Heart right ventricle (tissue), 16 donors: ENCODE measurements around the gene KRT78. TPM values are rescaled to one million over a fixed set of nuclear protein-coding genes. Genes with fewer than 3 reads are reported as not detected.

Experiments used
- ATAC-seq, 8 donors: fragments of 200-7000 bp; cut with Tn5 transposase; one replicate each; pipeline ENCODE4 v1.9.1; 2020; ENCODE audit warnings: mild to moderate bottlenecking in 8 of 8, moderate library complexity in 8 of 8, moderate number of reproducible peaks in 1 of 8
- DNase-seq, 2 donors: peaks; one replicate each; pipeline ENCODE4 v3.0.0-alpha.2; 2020
- H3K27ac ChIP-seq, 10 donors: fragments of 200-600 bp; sonication (generic) in 2 of 10; one replicate each; pipeline versions ENCODE4 v1.5.0 to v1.8.0; 2020 to 2022; ENCODE audit warnings: mild to moderate bottlenecking in 3 of 10
- H3K27me3 ChIP-seq, 7 donors: fragments of 200-600 bp; one replicate each; pipeline ENCODE4 v1.8.0; 2021 to 2022; ENCODE audit warnings: mild to moderate bottlenecking in 2 of 7
- H3K36me3 ChIP-seq, 9 donors: fragments of 200-600 bp; sonication (generic) in 1 of 9; one replicate each; pipeline versions ENCODE4 v1.5.0 to v1.8.0; 2020 to 2022; ENCODE audit warnings: mild to moderate bottlenecking in 2 of 9
- H3K4me1 ChIP-seq, 9 donors: fragments of 200-600 bp; sonication (generic) in 1 of 9; one replicate each; pipeline versions ENCODE4 v1.5.0 to v1.8.0; 2020 to 2022; ENCODE audit warnings: mild to moderate bottlenecking in 4 of 9
- H3K4me3 ChIP-seq, 10 donors: fragments of 200-600 bp; sonication (generic) in 2 of 10; one replicate each; pipeline versions ENCODE4 v1.5.0 to v1.8.0; 2020 to 2022; ENCODE audit warnings: mild to moderate bottlenecking in 7 of 10, moderate library complexity in 2 of 10
- H3K9me3 ChIP-seq, 11 donors: fragments of 200-600 bp in 10 of 11; sonication (generic) in 2 of 11; one replicate each; pipeline versions ENCODE4 v1.5.0 to v1.8.0; 2013 to 2022; ENCODE audit warnings: mild to moderate bottlenecking in 2 of 11, control low read depth in 1 of 11, moderate library complexity in 1 of 11
- WGBS, 2 donors: extraction: QIAGEN DNeasy Blood & Tissue Kit; methylation state at CpG; one replicate each; pipeline ENCODE4 v1.1.7; 2013; ENCODE audit warnings: inconsistent platforms in 1 of 2; 5-methylcytosine and 5-hydroxymethylcytosine counted together
- intact Hi-C, 10 donors: fragments of 100-400 bp; cut with DNase I; formaldehyde crosslinking; loops; one replicate each; pipeline versions ENCODE4 v1.11.1 to v1.14.2; 2022
- polyA plus RNA-seq, 2 donors: library from polyadenylated mRNA; stranded (reverse); fragments of 200-250 nt; gene quantifications; one replicate each; pipeline ENCODE4 v1.2.3, GENCODE V29; 2013
- total RNA-seq, 10 donors: library from RNA; stranded (reverse); fragmentation: NEBNext Ultra II Directional in 3 of 10; extraction: Animal tissue kit (Norgen Biotek cat#: 25700) in 3 of 10; gene quantifications; one replicate each; pipeline versions ENCODE4 v1.2.1 to v1.2.4, GENCODE V29; 2021 to 2023
- TF ChIP-seq, protein P1 (sequence below), 9 donors: fragments of 200-600 bp; sonication (generic) in 2 of 9; IDR thresholded peaks; one replicate each; pipeline versions ENCODE4 v1.5.0 to v1.8.0; 2021 to 2022; ENCODE audit warnings: antibody characterized with exemption in 9 of 9, mild to moderate bottlenecking in 5 of 9, moderate library complexity in 1 of 9
- donor health status: Arrhythmogenic right ventricular cardiomyopathy.
- donor health status: ischemic (EF 13 %, LVEDD 7.1; RV severe dilation, severe dysfunction).
- donor health status: healthy with polysubstance abuse.
- donor health status: DM: no; HTN: yes; CAD: no.
- donor health status: DM: no; HTN: no; CAD: no.
- donor health status: ischemic (EF 25% LVEDD 6.9; RV normal size, moderate dysfunction).
- donor health status: ischemic (EF 25% LVEDD 5.7; RV mildly dilated, moderate dysfunction).
- donor health status: healthy.
- donor health status: DM: yes; HTN: yes; CAD: no.
- donor health status: Ischemic cardiomyopathy.
- donor health status: ischemic (EF 35%, LVEDD 5.7; RV mildly dilated, moderate dysfunction).
- donor health status: nonischemic (EF 11% LVEDD 7.7; RV severe dilation, severe dysfunction).
- donor health status: DM: yes; HTN: yes; CAD: no.
- donor health status: PGD.
- donor health status: ischemic (EF 29% LVEDD 5.4; RV normal size, mild dysfunction).
- donor health status: nonischemic (EF 23%, LVEDD 6.1; RV moderate dilation, normal function).

The KRT78 gene
- total and polyA plus RNA-seq, 12 donors = 0.07 TPM; not detected in 11

GRCh38 chr12:52851787-52852186 is 3.0 kb upstream of the KRT78 start:
- Histone ChIP-seq H3K36me3 (no peaks in the 10 kb centered on the region), H3K27me3 (peaks cover 0 to 39% (median 6%) of the 10 kb centered on the region in 7 donors), H3K4me3 (no peak overlapping the region), H3K27ac (no peak overlapping the region), H3K4me1 (no peaks in the 10 kb centered on the region), H3K9me3 (peaks cover 0 to 7% (median 0%) of the 10 kb centered on the region in 11 donors)
- DNase-seq (no peak), ATAC-seq (no peak)
- intact Hi-C loops = no loop called here
- TF ChIP-seq, protein P1, sequence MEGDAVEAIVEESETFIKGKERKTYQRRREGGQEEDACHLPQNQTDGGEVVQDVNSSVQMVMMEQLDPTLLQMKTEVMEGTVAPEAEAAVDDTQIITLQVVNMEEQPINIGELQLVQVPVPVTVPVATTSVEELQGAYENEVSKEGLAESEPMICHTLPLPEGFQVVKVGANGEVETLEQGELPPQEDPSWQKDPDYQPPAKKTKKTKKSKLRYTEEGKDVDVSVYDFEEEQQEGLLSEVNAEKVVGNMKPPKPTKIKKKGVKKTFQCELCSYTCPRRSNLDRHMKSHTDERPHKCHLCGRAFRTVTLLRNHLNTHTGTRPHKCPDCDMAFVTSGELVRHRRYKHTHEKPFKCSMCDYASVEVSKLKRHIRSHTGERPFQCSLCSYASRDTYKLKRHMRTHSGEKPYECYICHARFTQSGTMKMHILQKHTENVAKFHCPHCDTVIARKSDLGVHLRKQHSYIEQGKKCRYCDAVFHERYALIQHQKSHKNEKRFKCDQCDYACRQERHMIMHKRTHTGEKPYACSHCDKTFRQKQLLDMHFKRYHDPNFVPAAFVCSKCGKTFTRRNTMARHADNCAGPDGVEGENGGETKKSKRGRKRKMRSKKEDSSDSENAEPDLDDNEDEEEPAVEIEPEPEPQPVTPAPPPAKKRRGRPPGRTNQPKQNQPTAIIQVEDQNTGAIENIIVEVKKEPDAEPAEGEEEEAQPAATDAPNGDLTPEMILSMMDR (IDR thresholded peaks at IDR 0.05) = no peak

DNA sequence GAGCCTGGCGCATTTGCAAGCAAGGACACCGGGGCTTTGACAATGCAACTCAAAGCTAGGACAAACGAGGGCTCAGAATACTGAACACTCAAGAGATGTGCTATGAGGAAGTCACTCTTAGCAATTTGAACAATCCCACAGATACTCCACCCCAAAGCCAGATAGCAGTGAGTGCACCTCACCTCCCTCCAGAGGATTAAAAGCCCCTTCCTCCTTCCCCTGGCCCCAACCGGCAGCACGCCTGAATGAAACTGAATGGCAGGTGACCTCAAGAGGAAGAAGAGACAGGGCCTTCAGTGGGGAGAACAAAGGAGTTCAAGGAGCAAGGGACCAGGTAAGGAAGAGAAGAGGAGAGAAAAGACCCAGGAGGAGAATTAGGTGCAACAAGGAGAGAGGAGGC is 1.9 kb upstream of the KRT78 start:
- DNase-seq (no peak), ATAC-seq (no peak)
- intact Hi-C loops = no loop called here
- H3K36me3 ChIP-seq = no peaks in the 10 kb centered on the region
- no peak overlapping the region for H3K4me3 ChIP-seq
- H3K27me3 ChIP-seq = peaks cover 0 to 34% (median 6%) of the 10 kb centered on the region in 7 donors
- peaks cover 0 to 7% (median 0%) of the 10 kb centered on the region in 11 donors for H3K9me3 ChIP-seq
- no peaks in the 10 kb centered on the region for H3K4me1 ChIP-seq
- WGBS, 2 donors = 79 to 86% methylated on average over 5 of the region's 5 CpGs
- TF ChIP-seq, protein P1 (IDR thresholded peaks at IDR 0.05) = no peak
- H3K27ac ChIP-seq = no peak overlapping the region

DNA sequence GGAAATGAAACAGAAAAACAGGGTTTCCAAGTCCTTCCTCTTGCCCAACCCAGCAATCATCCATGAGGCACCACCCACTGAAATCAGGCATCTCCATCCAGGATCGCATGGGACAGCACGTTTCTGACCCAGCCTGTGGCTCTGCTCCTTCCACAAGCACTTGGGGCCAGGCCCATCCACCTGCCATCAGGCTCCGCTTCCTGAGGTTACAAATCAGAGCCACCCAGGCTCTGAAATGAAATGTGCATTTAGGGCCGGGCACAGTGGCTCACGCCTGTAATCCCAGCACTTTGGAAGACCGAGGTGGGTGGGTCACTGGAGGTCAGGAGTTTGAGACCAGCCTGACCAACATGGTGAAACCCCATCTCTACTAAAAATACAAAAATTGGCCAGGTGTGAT is 717 bp upstream of the KRT78 start:
- ATAC-seq = no peak
- Histone ChIP-seq H3K27me3 (peaks cover 0 to 34% (median 6%) of the 10 kb centered on the region in 7 donors), H3K27ac (no peak overlapping the region), H3K36me3 (no peaks in the 10 kb centered on the region), H3K4me3 (no peak overlapping the region), H3K4me1 (no peaks in the 10 kb centered on the region), H3K9me3 (no peaks in the 10 kb centered on the region)
- TF ChIP-seq, protein P1 (IDR thresholded peaks at IDR 0.05) = no peak
- WGBS, 2 donors = 89 to 90% methylated on average over 6 of the region's 6 CpGs
- no peak for DNase-seq
- intact Hi-C loops = no loop called here

- H3K9me3 ChIP-seq = no peaks in the 10 kb centered on the region
- no peaks in the 10 kb centered on the region for H3K4me1 ChIP-seq
- TF ChIP-seq, protein P1 (IDR thresholded peaks at IDR 0.05) = no peak
- ATAC-seq (no peak), DNase-seq (no peak)
- H3K36me3 ChIP-seq = no peaks in the 10 kb centered on the region
- H3K27me3 ChIP-seq = peaks cover 0 to 34% (median 6%) of the 10 kb centered on the region in 7 donors
- WGBS, 2 donors = 75 to 81% methylated on average over 12 of the region's 12 CpGs
- no peak overlapping the region for H3K27ac ChIP-seq
- no peak overlapping the region for H3K4me3 ChIP-seq
- intact Hi-C loops = no loop called here
Observed at GRCh38 chr12:52847335-52848102, 1.3 kb downstream of the KRT78 start.
